ENCODE measurements around the gene BCAS3.

The BCAS3 gene

GRCh38 chr17:61362852-61363600 lies 685.4 kb downstream of the BCAS3 start:
- POLR2A ChIA-PET = no interaction called here
- CTCF ChIA-PET = interaction anchor here (1.1 kb wide), 1 partner anchor 27 kb away, joined by 3 read pairs; no protein-coding TSS in a partner anchor
- DNase-seq (ENCODE audit: extremely low spot score) = no peak
- TF ChIP-seq FOXM1 (IDR thresholded peaks at IDR 0.05; ENCODE audit: borderline replicate concordance) = no peak
- no peak for TF ChIP-seq L3MBTL2 (conservative IDR thresholded peaks at IDR 0.05)

GRCh38 chr17:61363601-61364462 lies 686.2 kb downstream of the BCAS3 start:
- DNase-seq (ENCODE audit: extremely low spot score) = no peak
- CTCF ChIA-PET = no interaction called here
- TF ChIP-seq ELF4 (IDR thresholded peaks at IDR 0.05) = no peak
- no peak for TF ChIP-seq SP1 (IDR thresholded peaks at IDR 0.05)
- no peak for TF ChIP-seq BHLHE40 (IDR thresholded peaks at IDR 0.05; ENCODE audit: borderline replicate concordance)
- no peak for TF ChIP-seq NFRKB (IDR thresholded peaks at IDR 0.05)
- TF ChIP-seq L3MBTL2 (conservative IDR thresholded peaks at IDR 0.05) = no peak
- no peak for TF ChIP-seq SUZ12 (IDR thresholded peaks at IDR 0.05)
- no peak for TF ChIP-seq ARNT (IDR thresholded peaks at IDR 0.05)
- no peak for TF ChIP-seq TARDBP (IDR thresholded peaks at IDR 0.05)
- no peak for TF ChIP-seq FOXM1 (IDR thresholded peaks at IDR 0.05; ENCODE audit: borderline replicate concordance)
- no peak for TF ChIP-seq FOXA1 (IDR thresholded peaks at IDR 0.05)
- TF ChIP-seq FOXK2 (IDR thresholded peaks at IDR 0.05) = no peak
- TF ChIP-seq CTBP1 (IDR thresholded peaks at IDR 0.05; ENCODE audit: borderline replicate concordance) = no peak
- TF ChIP-seq HDGF (IDR thresholded peaks at IDR 0.05; ENCODE audit: borderline replicate concordance) = no peak
- no peak for TF ChIP-seq ZNF384 (IDR thresholded peaks at IDR 0.05)
- no peak for TF ChIP-seq LEF1 (IDR thresholded peaks at IDR 0.05; ENCODE audit: borderline replicate concordance)
- TF ChIP-seq PKNOX1 (IDR thresholded peaks at IDR 0.05) = no peak
- POLR2A ChIA-PET = no interaction called here

GRCh38 chr17:61364463-61364846 lies 686.8 kb downstream of the BCAS3 start:
- POLR2A ChIA-PET = no interaction called here
- TF ChIP-seq ZNF384 (IDR thresholded peaks at IDR 0.05) = no peak
- TF ChIP-seq FOXK2 (IDR thresholded peaks at IDR 0.05) = no peak
- no peak for TF ChIP-seq TARDBP (IDR thresholded peaks at IDR 0.05)
- no peak for TF ChIP-seq HDGF (IDR thresholded peaks at IDR 0.05; ENCODE audit: borderline replicate concordance)
- TF ChIP-seq LEF1 (IDR thresholded peaks at IDR 0.05; ENCODE audit: borderline replicate concordance) = no peak
- no peak for DNase-seq (ENCODE audit: extremely low spot score)
- CTCF ChIA-PET = no interaction called here

GRCh38 chr17:61366076-61366714 lies 688.5 kb downstream of the BCAS3 start:
- POLR2A ChIA-PET = no interaction called here
- no peak for DNase-seq (ENCODE audit: extremely low spot score)
- no peak for TF ChIP-seq PKNOX1 (IDR thresholded peaks at IDR 0.05)
- CTCF ChIA-PET = interaction anchor here (0.5 kb wide), 1 partner anchor 645 kb away, joined by 4 read pairs; no protein-coding TSS in a partner anchor

GRCh38 chr17:61366715-61367413 lies 689.2 kb downstream of the BCAS3 start:
- TF ChIP-seq CTBP1 (IDR thresholded peaks at IDR 0.05; ENCODE audit: borderline replicate concordance) = no peak
- no peak for TF ChIP-seq HDGF (IDR thresholded peaks at IDR 0.05; ENCODE audit: borderline replicate concordance)
- TF ChIP-seq ARNT (IDR thresholded peaks at IDR 0.05) = no peak
- no peak for TF ChIP-seq SP1 (IDR thresholded peaks at IDR 0.05)
- no peak for TF ChIP-seq FOXM1 (IDR thresholded peaks at IDR 0.05; ENCODE audit: borderline replicate concordance)
- TF ChIP-seq L3MBTL2 (conservative IDR thresholded peaks at IDR 0.05) = no peak
- TF ChIP-seq PKNOX1 (IDR thresholded peaks at IDR 0.05) = no peak
- TF ChIP-seq ZNF384 (IDR thresholded peaks at IDR 0.05) = no peak
- no peak for TF ChIP-seq TARDBP (IDR thresholded peaks at IDR 0.05)
- no peak for TF ChIP-seq NFRKB (IDR thresholded peaks at IDR 0.05)
- no peak for TF ChIP-seq LEF1 (IDR thresholded peaks at IDR 0.05; ENCODE audit: borderline replicate concordance)
- TF ChIP-seq SUZ12 (IDR thresholded peaks at IDR 0.05) = no peak
- TF ChIP-seq FOXK2 (IDR thresholded peaks at IDR 0.05) = no peak
- no peak for TF ChIP-seq ELF4 (IDR thresholded peaks at IDR 0.05)
- TF ChIP-seq FOXA1 (IDR thresholded peaks at IDR 0.05) = no peak
- TF ChIP-seq BHLHE40 (IDR thresholded peaks at IDR 0.05; ENCODE audit: borderline replicate concordance) = no peak
- no peak for DNase-seq (ENCODE audit: extremely low spot score)
- CTCF ChIA-PET = interaction anchor here (1.2 kb wide), 1 partner anchor 27 kb away, joined by 4 read pairs; no protein-coding TSS in a partner anchor
- POLR2A ChIA-PET = no interaction called here
